Measurements from ENCODE around the gene ZBTB12. TPM values are rescaled to one million over a fixed set of nuclear protein-coding genes. Genes with fewer than 3 reads are reported as not detected.

The ZBTB12 gene
- total RNA-seq, 2 experiments from 2014 or later, result 0.28 to 0.33 TPM

GRCh38 chr6:31881136-31881859 is 20.6 kb downstream of the ZBTB12 start:
- Histone ChIP-seq H3K27me3 (ENCODE audit: control insufficient read depth in 1 of 2, insufficient read depth in 2 of 2, low read length in 2 of 2) (no peaks in the 10 kb centered on the region), H3K4me3 (ENCODE audit: low read length) (no peak overlapping the region), H3K4me1 (ENCODE audit: insufficient read depth, low read length) (no peaks in the 10 kb centered on the region), H3K27ac (ENCODE audit: low read depth in 1 of 2, low read length in 2 of 2) (no peak overlapping the region), H3K9me3 (ENCODE audit: control insufficient read depth in 1 of 2, insufficient read depth in 1 of 2, low read length in 2 of 2) (no peaks in the 10 kb centered on the region), H3K36me3 (ENCODE audit: insufficient read depth, low read length) (peaks cover 58% of the 10 kb centered on the region)
- intact Hi-C loops (cut with DNase I, micrococcal nuclease), result no loop called here
- Mint-ChIP-seq H3K27me3 (no peaks in the 10 kb centered on the region), H3K4me3 (no peak overlapping the region), H3K36me3 (ENCODE audit: low read depth) (peaks cover 64% of the 10 kb centered on the region), H3K9me3 (no peaks in the 10 kb centered on the region), H3K27ac (no peak overlapping the region), H3K4me1 (ENCODE audit: low read depth) (no peaks in the 10 kb centered on the region)
- TF ChIP-seq CTCF (IDR thresholded peaks at IDR 0.05), result no peak
- ATAC-seq (ENCODE audit: poor library complexity) (no peak), DNase-seq (no peak)
- ChIA-PET POLR2A (interaction anchor here (0.6 kb wide), 1 partner anchor 94 kb away, joined by 3 read pairs; no protein-coding TSS in a partner anchor), CTCF (no interaction called here)

GRCh38 chr6:31880616-31881015 is 21.3 kb downstream of the ZBTB12 start:
- Mint-ChIP-seq H3K27ac (no peak overlapping the region), H3K4me3 (no peak overlapping the region), H3K9me3 (no peaks in the 10 kb centered on the region), H3K27me3 (no peaks in the 10 kb centered on the region), H3K36me3 (ENCODE audit: low read depth) (peaks cover 57% of the 10 kb centered on the region), H3K4me1 (ENCODE audit: low read depth) (no peaks in the 10 kb centered on the region)
- H3K36me3 ChIP-seq (ENCODE audit: insufficient read depth, low read length), result peaks cover 53% of the 10 kb centered on the region
- H3K27ac ChIP-seq (ENCODE audit: low read depth in 1 of 2, low read length in 2 of 2), result no peak overlapping the region
- ChIA-PET POLR2A (no interaction called here), CTCF (no interaction called here)
- no peaks in the 10 kb centered on the region for H3K27me3 ChIP-seq (ENCODE audit: control insufficient read depth in 1 of 2, insufficient read depth in 2 of 2, low read length in 2 of 2)
- TF ChIP-seq CTCF (IDR thresholded peaks at IDR 0.05), result no peak
- intact Hi-C loops (cut with DNase I, micrococcal nuclease), result no loop called here
- DNase-seq, result no peak
- no peak for ATAC-seq (ENCODE audit: poor library complexity)
- H3K9me3 ChIP-seq (ENCODE audit: control insufficient read depth in 1 of 2, insufficient read depth in 1 of 2, low read length in 2 of 2), result no peaks in the 10 kb centered on the region
- H3K4me3 ChIP-seq (ENCODE audit: low read length), result no peak overlapping the region
- no peaks in the 10 kb centered on the region for H3K4me1 ChIP-seq (ENCODE audit: insufficient read depth, low read length)

- no peaks in the 10 kb centered on the region for H3K4me1 Mint-ChIP-seq (ENCODE audit: low read depth)
- H3K27ac Mint-ChIP-seq, result no peak overlapping the region
- ATAC-seq (ENCODE audit: poor library complexity) (no peak), DNase-seq (no peak)
- Histone ChIP-seq H3K27ac (ENCODE audit: low read depth in 1 of 2, low read length in 2 of 2) (no peak overlapping the region), H3K4me1 (ENCODE audit: insufficient read depth, low read length) (no peaks in the 10 kb centered on the region), H3K4me3 (ENCODE audit: low read length) (no peak overlapping the region), H3K36me3 (ENCODE audit: insufficient read depth, low read length) (peaks cover 48% of the 10 kb centered on the region), H3K9me3 (ENCODE audit: control insufficient read depth in 1 of 2, insufficient read depth in 1 of 2, low read length in 2 of 2) (no peaks in the 10 kb centered on the region), H3K27me3 (ENCODE audit: control insufficient read depth in 1 of 2, insufficient read depth in 2 of 2, low read length in 2 of 2) (no peaks in the 10 kb centered on the region)
- no peak for TF ChIP-seq CTCF (IDR thresholded peaks at IDR 0.05)
- H3K27me3 Mint-ChIP-seq, result no peaks in the 10 kb centered on the region
- no peaks in the 10 kb centered on the region for H3K9me3 Mint-ChIP-seq
- CTCF ChIA-PET, result no interaction called here
- intact Hi-C loops (cut with DNase I, micrococcal nuclease), result no loop called here
- peaks cover 50% of the 10 kb centered on the region for H3K36me3 Mint-ChIP-seq (ENCODE audit: low read depth)
- POLR2A ChIA-PET, result no interaction called here
- H3K4me3 Mint-ChIP-seq, result no peak overlapping the region
Measured at GRCh38 chr6:31879901-31880300, 22.0 kb downstream of the ZBTB12 start.

Data from CD4-positive, alpha-beta T cell (primary cell).